Esophagus muscularis mucosa (tissue), 4 donors: Measurements from ENCODE around the gene KDM1A. TPM values are rescaled to one million over a fixed set of nuclear protein-coding genes. Genes with fewer than 3 reads are reported as not detected.

Experiments
- DNase-seq: peaks from one replicate; pipeline ENCODE4 v3.0.0-alpha.2; 2017; ENCODE audit errors: extremely low spot score
- H3K27ac ChIP-seq, 4 donors: fragments of 200-600 bp; sonication (generic); replicated peaks in 1 of 4; 1 replicate in 3 of 4; 2 replicates in 1 of 4; pipeline ENCODE4 v1.5.1; 2016 to 2019; ENCODE audit warnings: mild to moderate bottlenecking in 1 of 4
- H3K27me3 ChIP-seq, 4 donors: fragments of 200-600 bp; sonication (generic); one replicate each; pipeline versions ENCODE4 v1.5.1 to v1.6.0; 2016 to 2019
- H3K36me3 ChIP-seq, 4 donors: fragments of 200-600 bp; sonication (generic); one replicate each; pipeline ENCODE4 v1.5.1; 2016 to 2019
- H3K4me1 ChIP-seq, 4 donors: fragments of 200-600 bp; sonication (generic); one replicate each; pipeline ENCODE4 v1.5.1; 2016 to 2019
- H3K4me3 ChIP-seq, 4 donors: fragments of 200-600 bp; sonication (generic); 1 replicate in 2 of 4; 2 replicates in 2 of 4; pipeline ENCODE4 v1.5.1; 2016 to 2019; ENCODE audit warnings: mild to moderate bottlenecking in 4 of 4, moderate library complexity in 1 of 4
- H3K9me3 ChIP-seq, 4 donors: fragments of 200-600 bp; sonication (generic); 1 replicate in 3 of 4; 2 replicates in 1 of 4; pipeline ENCODE4 v1.5.1; 2016 to 2019
- CTCF ChIP-seq, 3 experiments: fragments of 200-600 bp in 2 of 3; fragments of 450-650 bp in 1 of 3; sonication (generic) in 2 of 3; IDR thresholded peaks; one replicate each; pipeline ENCODE4 v1.5.1; 2017 to 2019; ENCODE audit warnings: antibody characterized with exemption in 3 of 3, mild to moderate bottlenecking in 2 of 3, moderate library complexity in 1 of 3
- EP300 ChIP-seq: sonication (generic); formaldehyde crosslinking; IDR thresholded peaks from one replicate; pipeline ENCODE4 v1.6.1; 2017; ENCODE audit warnings: antibody characterized with exemption
- POLR2A ChIP-seq: fragments of 450-650 bp; IDR thresholded peaks from one replicate; pipeline ENCODE4 v1.6.1; 2017; ENCODE audit warnings: antibody characterized with exemption, moderate library complexity, mild to moderate bottlenecking, low read depth
- POLR2AphosphoS5 ChIP-seq, 2 donors: sonication (generic); formaldehyde crosslinking; IDR thresholded peaks; one replicate each; pipeline ENCODE4 v1.6.1; 2017; ENCODE audit warnings: antibody characterized with exemption in 2 of 2
- WGBS: methylation state at CpG from one replicate; pipeline ENCODE4 v1.1.5; 2018; 5-methylcytosine and 5-hydroxymethylcytosine counted together
- intact Hi-C: fragments of 100-400 bp; cut with DNase I; formaldehyde crosslinking; loops from one replicate; pipeline ENCODE4 v1.15.1; 2023
- total RNA-seq, 4 donors: library from RNA; depleted of rRNA; stranded (reverse); fragments of >200 nt; gene quantifications; one replicate each; pipeline versions ENCODE4 v1.1.0 to v1.2.1, GENCODE V29; 2016

The KDM1A gene
- total RNA-seq, 4 donors from 2014 or later, result 39.0 to 70.2 (median 51.1) TPM

DNA sequence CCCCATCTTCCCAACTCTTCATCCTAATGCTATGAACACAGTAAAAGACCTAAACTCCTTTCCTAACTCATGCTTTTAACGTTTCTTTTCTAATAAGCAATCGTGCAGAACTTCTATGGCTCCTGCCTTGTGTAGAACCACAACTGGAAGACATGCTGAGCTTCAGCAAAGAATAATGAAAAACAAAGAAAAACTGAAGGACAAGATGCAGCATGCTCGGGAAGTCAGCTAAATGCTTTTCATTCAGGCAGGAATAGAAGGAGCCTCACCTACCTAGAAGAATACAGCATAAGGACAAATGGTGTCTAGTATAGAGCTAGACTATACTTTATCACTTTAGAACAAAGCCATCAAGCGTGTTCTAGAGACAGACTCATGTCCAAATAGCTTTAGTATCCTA lies 103.5 kb downstream of the KDM1A start:
- Histone ChIP-seq H3K4me1 (peaks cover 27 to 89% (median 66%) of the 10 kb centered on the region in 4 donors), H3K27me3 (no peaks in the 10 kb centered on the region), H3K27ac (peak overlapping the region; percentile 16 to 59 (median 30)), H3K9me3 (no peaks in the 10 kb centered on the region), H3K4me3 (no peak overlapping the region), H3K36me3 (no peaks in the 10 kb centered on the region)
- 49% methylated on average over 4 of the region's 4 CpGs for WGBS
- intact Hi-C loops, result no loop called here
- no peak for DNase-seq
- no peak for TF ChIP-seq POLR2A
- no peak for TF ChIP-seq POLR2AphosphoS5 (IDR thresholded peaks at IDR 0.05)
- no peak for TF ChIP-seq EP300
- TF ChIP-seq CTCF (IDR thresholded peaks at IDR 0.05), result no peak

GRCh38 chr1:23123528-23123927 lies 104.3 kb downstream of the KDM1A start:
- no peak for DNase-seq
- TF ChIP-seq CTCF (IDR thresholded peaks at IDR 0.05) (no peak), POLR2A (no peak), POLR2AphosphoS5 (IDR thresholded peaks at IDR 0.05) (no peak), EP300 (no peak)
- Histone ChIP-seq H3K27ac (no peak overlapping the region), H3K9me3 (no peaks in the 10 kb centered on the region), H3K4me1 (peaks cover 27 to 87% (median 64%) of the 10 kb centered on the region in 4 donors), H3K27me3 (no peaks in the 10 kb centered on the region), H3K4me3 (no peak overlapping the region), H3K36me3 (no peaks in the 10 kb centered on the region)
- intact Hi-C loops, result no loop called here

DNA sequence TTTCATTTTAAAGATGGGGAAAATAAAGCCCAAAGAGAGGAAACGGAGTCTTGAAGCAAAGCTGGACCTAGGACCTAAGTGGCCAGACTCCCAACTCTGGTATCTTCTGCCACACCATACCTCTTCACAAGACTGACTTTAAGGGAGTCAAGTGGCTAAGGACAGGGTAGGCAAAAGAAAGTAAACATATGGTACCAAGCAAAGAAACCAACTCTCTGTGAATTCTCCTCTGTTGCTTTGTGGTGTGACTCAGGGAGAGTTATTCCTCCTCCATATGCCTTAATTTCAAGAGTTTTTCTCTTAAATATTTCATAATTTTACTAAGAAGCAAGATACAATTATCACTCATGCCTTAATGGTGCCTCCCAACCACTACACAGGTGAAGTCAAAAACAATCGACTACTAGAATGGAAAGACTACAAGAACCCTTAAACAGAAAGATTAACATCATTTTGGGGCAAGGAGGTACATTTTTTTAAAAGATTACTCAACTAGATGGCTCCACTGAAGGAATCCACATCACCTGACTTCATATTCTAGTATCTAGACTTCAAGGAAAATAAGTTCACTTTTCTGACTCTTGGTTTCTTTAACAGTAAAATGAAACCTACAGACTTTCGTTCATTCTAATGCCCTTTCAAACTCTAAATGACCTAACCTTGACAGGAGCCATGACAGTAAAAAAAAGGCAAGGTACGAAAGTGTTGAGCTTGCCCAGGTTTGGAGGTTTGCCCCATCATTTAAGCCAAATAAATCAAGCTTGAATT lies 105.2 kb downstream of the KDM1A start:
- peaks cover 24 to 79% (median 56%) of the 10 kb centered on the region in 4 donors for H3K4me1 ChIP-seq
- intact Hi-C loops, result no loop called here
- TF ChIP-seq POLR2AphosphoS5 (IDR thresholded peaks at IDR 0.05), result no peak
- TF ChIP-seq CTCF (IDR thresholded peaks at IDR 0.05), result no peak
- no peak for TF ChIP-seq POLR2A
- TF ChIP-seq EP300, result no peak
- WGBS, result 89% methylated on average over 4 of the region's 4 CpGs
- H3K4me3 ChIP-seq, result no peak overlapping the region
- DNase-seq, result no peak
- H3K36me3 ChIP-seq, result no peaks in the 10 kb centered on the region
- no peaks in the 10 kb centered on the region for H3K9me3 ChIP-seq
- no peak overlapping the region for H3K27ac ChIP-seq
- H3K27me3 ChIP-seq, result no peaks in the 10 kb centered on the region

- intact Hi-C loops, result no loop called here
- 88% methylated on average over 4 of the region's 4 CpGs for WGBS
- no peak overlapping the region for H3K4me3 ChIP-seq
- H3K27ac ChIP-seq, result no peak overlapping the region
- no peaks in the 10 kb centered on the region for H3K36me3 ChIP-seq
- no peaks in the 10 kb centered on the region for H3K27me3 ChIP-seq
- no peaks in the 10 kb centered on the region for H3K9me3 ChIP-seq
- DNase-seq, result no peak
- no peak for TF ChIP-seq POLR2AphosphoS5 (IDR thresholded peaks at IDR 0.05)
- no peak for TF ChIP-seq CTCF (IDR thresholded peaks at IDR 0.05)
- TF ChIP-seq POLR2A, result no peak
- no peak for TF ChIP-seq EP300
- H3K4me1 ChIP-seq, result peaks cover 17 to 74% (median 49%) of the 10 kb centered on the region in 4 donors
These were observed 106.2 kb downstream of the KDM1A start for GRCh38 chr1:23125489-23125888.
